Gastroesophageal sphincter (tissue), 3 donors: ENCODE data around the gene HOXA11.

Source experiments
- CTCF ChIP-seq, 4 experiments: fragments of 200-600 bp in 2 of 4; fragments of 450-650 bp in 2 of 4; sonication (generic) in 1 of 4; IDR thresholded peaks; one replicate each; pipeline ENCODE4 v1.5.1; 2017 to 2019; ENCODE audit warnings: antibody characterized with exemption in 4 of 4, mild to moderate bottlenecking in 2 of 4, moderate library complexity in 2 of 4
- EP300 ChIP-seq: sonication (generic); formaldehyde crosslinking; IDR thresholded peaks from one replicate; pipeline ENCODE4 v1.6.1; 2017; ENCODE audit warnings: antibody characterized with exemption, mild to moderate bottlenecking
- POLR2A ChIP-seq, 2 donors: fragments of 450-650 bp; IDR thresholded peaks; one replicate each; pipeline ENCODE4 v1.6.1; 2017; ENCODE audit warnings: antibody characterized with exemption in 2 of 2, mild to moderate bottlenecking in 2 of 2, moderate library complexity in 1 of 2
- POLR2AphosphoS5 ChIP-seq: sonication (generic); formaldehyde crosslinking; IDR thresholded peaks from one replicate; pipeline ENCODE4 v1.6.1; 2017; ENCODE audit warnings: antibody characterized with exemption

- TF ChIP-seq POLR2A (IDR thresholded peaks at IDR 0.05) (peak in 1 of 2 donors; percentile 14), EP300 (no peak), POLR2AphosphoS5 (no peak), CTCF (IDR thresholded peaks at IDR 0.05) (no peak)
Measured at GRCh38 chr7:27139334-27140125, 45.5 kb downstream of the HOXA11 start.
